ENCODE measurements around the gene MARK3. TPM values are rescaled to one million over a fixed set of nuclear protein-coding genes. Genes with fewer than 3 reads are reported as not detected.
A peak's percentile ranks its signal among the peaks of the same experiment; 100 is the strongest.

MARK3 gene
- polyA plus RNA-seq, 5 donors: 102 to 128 (median 108) TPM

- DNase-seq: no peak
These were observed 8.7 kb downstream of the MARK3 start for GRCh38 chr14:103393676-103394626.

DNA sequence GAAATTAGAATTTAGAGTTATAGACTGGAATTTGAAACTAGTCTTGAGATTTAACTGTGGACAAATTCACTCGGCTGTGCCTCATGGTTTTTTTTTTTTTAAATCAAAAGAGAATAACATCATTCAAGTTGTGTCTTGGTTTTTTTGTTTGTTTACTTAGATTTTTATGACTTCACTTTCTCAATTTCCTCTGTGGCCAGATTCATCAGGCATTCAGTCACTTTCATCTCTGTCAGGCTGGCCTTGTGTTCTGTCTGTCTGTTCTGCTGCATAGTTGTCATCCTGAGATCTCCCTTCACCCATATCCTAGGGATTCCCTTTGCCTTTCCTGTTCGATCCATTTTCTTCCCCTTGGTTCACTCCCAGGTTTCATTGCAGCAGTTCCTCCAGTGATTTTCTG is 10.0 kb downstream of the MARK3 start:
- no peak for DNase-seq

DNA sequence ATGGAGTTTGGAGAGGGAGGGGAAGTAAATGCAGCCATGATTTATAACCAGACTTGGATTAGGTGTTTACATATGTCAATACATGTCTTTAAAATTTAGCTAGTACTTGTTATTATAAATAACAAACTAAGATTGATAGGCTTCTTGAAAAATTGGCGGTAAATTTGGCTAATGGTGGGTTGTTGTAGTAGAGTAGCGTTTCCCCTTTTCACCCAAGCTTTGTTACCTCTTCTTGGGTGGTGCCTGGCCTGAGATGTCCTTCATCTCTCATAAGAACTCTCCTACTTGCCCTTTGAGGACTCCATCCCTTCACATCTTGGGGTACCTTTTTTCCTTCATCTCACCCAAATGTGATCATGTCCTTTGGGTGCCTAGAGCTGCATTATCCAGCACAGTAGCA is 11.2 kb downstream of the MARK3 start:
- no peak for DNase-seq

DNA sequence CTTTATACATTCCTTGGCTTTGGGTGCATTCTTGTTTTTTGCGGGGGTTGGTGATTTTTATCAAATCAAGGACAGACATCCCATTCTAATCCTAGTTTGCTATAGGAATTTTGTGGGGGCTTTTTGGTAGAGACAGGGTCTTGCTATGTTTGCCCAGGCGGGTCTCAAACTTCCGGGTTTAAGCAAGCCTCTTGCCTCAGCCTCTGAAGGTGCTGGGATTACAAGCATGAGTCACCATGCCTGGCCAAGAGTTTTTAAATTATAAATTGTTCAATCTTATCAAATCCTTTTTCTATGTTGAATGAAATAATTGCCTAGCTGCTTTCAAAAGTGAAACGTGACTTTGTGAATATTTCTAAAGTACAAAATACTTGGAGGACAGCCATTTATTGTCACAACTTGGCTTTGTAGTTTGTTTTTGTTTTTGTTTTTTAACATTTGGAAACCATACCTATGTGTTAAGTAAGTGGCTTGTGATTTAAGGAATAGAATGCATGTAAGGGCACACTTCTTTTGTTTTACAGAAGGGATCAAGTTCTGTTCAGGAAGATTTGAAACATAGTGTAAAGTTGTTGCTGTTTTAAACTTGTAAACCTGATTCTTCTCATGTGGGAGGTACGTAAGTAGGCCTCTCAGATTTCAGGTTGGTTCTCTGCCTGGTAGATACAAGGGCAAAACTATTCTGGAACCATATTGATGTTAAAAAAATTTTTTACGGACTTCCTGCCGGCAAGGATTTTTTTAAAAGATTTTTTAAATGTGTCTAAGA is 13.4 kb downstream of the MARK3 start:
- DNase-seq: no peak

- DNase-seq: no peak
These were observed 15.3 kb downstream of the MARK3 start for GRCh38 chr14:103400537-103400936.

DNA sequence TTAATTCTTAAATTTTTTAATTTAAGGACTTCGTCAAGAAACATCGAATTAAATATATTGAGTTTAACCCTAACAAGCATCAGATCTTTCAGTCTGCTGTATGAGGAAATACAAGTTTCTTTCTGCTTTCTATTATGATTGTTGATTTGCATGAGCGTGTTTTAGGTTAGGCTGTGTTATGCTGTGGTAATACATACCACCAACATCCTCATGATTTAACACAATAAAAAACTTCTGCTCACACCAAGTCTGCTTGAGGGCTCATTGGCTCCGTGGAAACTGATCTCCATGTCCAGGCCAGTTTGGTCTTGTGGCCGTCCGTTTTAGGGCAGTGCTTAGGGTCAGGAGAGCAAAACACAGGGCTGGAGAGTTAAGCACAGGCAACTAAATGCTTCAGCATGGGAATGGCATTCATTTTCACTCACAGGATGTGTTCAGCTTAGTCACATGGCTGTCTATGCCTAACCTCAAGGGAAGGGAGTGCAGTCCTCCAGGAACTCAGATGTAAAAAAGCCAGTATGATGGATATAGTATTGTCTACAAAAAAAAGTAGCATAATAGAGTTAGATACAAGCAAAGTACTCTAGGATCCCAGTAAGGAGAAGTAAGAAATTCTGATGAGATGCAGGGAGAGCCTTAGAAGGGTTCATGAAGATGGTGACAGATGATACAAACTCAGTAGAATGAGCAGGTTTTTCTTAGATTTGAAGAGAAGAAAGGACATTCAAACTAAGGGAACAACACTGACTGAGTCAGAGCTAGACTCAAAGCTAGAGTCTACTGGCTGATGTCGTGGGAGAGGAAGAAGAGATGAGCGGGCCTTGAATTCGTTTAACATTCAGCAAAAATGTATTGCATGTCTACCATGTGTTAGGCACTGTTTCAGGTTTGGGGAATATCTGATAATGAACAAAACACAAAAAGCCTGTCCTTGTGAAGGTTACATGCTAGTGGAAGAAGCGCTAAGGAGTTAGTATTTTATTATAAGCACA is 16.3 kb downstream of the MARK3 start:
- DNase-seq: no peak

DNA sequence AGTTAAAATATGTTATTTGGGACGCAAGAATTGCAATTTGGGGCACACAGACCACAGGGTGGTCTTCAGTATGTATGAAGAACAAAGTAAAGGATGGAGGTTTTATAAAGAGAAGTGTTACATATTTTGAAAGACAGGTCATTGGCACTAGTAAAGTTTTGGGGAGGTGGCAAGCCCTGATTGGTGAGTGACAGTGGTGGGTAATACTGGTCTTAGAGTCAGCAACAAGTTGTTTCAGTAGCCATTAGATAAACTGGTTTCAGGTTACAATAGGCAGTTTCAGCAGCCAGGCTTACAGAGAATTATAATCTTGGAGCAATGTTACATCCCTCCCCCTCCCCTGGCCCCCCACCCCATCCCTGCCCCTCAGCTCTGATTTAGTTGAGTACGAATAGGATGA is 17.5 kb downstream of the MARK3 start:
- no peak for DNase-seq

- no peak for DNase-seq
These were observed 19.1 kb downstream of the MARK3 start for GRCh38 chr14:103404032-103404918.

DNA sequence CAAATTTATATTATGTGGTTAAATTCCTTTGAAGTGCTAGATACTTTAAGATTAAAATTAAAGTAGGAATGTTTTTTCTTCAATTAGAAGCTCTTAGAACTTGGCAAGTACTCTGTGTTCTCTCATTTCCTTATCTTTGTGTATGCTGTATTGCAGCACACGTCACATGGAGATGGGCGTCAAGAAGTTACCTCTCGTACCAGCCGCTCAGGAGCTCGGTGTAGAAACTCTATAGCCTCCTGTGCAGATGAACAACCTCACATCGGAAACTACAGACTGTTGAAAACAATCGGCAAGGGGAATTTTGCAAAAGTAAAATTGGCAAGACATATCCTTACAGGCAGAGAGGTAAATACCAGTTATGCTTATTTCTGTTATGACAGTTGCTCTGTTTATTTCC is 19.7 kb downstream of the MARK3 start:
- no peak for DNase-seq

GRCh38 chr14:103408491-103409155 is 23.4 kb downstream of the MARK3 start:
- no peak for DNase-seq

- DNase-seq: no peak
These were observed 31.7 kb downstream of the MARK3 start for GRCh38 chr14:103416916-103417315.

GRCh38 chr14:103418481-103418818 is 33.2 kb downstream of the MARK3 start:
- no peak for DNase-seq

DNA sequence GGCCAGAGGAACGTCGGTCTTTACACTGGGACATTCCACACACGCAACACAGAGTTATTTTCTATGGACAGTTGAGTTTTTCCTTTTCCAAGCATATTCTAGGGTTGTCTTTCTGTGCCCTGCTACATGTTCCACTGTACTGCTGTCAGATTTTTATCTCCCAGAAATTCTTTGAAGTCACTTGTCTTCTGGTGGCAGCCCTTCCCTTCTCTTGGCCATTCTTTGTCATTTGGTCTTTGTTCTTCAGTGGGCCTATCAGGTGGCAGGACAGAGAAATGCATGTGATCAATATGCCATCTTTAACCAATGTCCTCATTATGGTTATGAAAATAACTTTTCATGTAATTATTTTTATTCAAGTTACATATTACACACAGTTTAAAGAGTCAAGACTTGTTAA is 36.3 kb downstream of the MARK3 start:
- DNase-seq: no peak

DNA sequence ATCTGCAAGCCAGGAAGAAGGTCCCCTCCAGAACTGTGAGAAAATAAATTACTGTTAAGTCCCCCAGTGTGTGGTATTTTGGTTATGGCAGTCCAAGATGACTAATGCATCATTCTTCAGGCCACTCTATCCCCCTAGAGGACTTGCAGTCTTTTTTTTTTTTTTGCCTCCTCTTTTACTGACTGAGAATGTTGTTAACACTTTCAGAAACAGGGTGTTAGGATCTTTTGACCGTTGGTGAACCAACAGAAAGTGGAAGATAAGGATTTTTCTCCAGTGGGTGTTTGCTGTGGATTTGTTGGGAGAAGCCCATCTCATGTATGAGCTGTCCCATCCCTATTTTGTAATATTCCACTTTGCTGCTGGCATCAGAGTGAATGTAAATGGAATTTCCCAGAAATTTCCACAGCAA is 37.8 kb downstream of the MARK3 start:
- DNase-seq: no peak

- DNase-seq: peak; percentile 31 to 32
These were observed 42.5 kb downstream of the MARK3 start for GRCh38 chr14:103427485-103428443.

GRCh38 chr14:103428723-103429556 is 43.7 kb downstream of the MARK3 start:
- no peak for DNase-seq

- DNase-seq: no peak
These were observed 45.1 kb downstream of the MARK3 start for GRCh38 chr14:103430358-103430757.

DNA sequence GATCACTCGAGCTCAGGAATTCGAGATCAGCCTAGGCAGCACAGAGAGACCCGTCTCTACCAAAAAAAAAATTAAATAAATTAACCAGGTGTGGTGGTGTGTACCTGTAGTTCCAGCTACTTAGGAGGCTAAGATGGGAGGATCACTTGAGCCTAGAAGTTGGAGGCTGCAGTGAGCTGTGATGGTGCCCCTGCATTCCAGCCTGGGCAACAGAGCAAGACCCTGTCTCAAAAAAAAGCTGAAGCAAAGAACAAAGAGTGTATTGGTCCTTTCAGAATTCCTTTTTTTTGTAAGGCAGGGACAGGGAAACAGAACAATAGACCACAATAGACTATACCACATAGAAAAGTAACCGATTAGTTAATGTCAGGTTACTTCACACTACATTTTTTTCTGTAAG is 47.4 kb downstream of the MARK3 start:
- DNase-seq: no peak

Measured in right lung (tissue), 5 donors.